ENCODE measurements around the gene GOLGA8H.
"Not testable (repeated sequence)": the region's sequence is repeated elsewhere in the genome, so short reads cannot be mapped to it uniquely, and the experiment has no call there.

Gene GOLGA8H

GRCh38 chr15:30650012-30650929, 46.4 kb downstream of the GOLGA8H start:
- H3K27ac ChIP-seq = no peak overlapping the region
- TF ChIP-seq CTCF (conservative IDR thresholded peaks at IDR 0.05) (no peak), ZFX (IDR thresholded peaks at IDR 0.05) (no peak)

- not testable (repeated sequence) for H3K27ac ChIP-seq
- TF ChIP-seq CTCF (conservative IDR thresholded peaks at IDR 0.05) = peak; percentile 47
Measured at GRCh38 chr15:30661154-30661553, 57.3 kb downstream of the GOLGA8H start.

All from C4-2B (cell line).